NCI-H2171 treated with DMSO at 0.1 percent for 48 hours (cell line): Measurements from ENCODE around the gene INTS6.

ENCODE experiments used
- DNase-seq: peaks from one replicate; lab custom pipeline; 2025; lab: John Stamatoyannopoulos, UW

The INTS6 gene

DNA sequence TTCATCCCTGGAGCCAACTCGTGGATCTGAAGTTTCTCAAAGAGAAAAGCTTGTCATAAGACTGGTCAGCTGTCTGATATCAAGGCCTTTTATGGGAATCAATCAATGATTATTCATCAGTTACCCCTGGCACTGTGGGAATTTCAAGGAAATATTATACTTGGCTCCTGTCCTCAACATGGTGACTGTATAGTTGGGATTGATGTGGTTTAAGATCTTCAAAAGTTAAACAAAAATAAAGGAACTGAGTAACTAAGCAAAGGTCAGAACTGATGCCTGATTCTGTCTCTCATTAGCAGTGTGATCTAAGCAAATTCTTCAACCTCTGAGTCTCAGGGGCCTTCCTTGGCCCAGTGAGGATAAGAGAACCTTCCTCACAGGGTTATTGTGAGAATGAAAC is 135.6 kb downstream of the INTS6 start:
- no peak for DNase-seq

DNA sequence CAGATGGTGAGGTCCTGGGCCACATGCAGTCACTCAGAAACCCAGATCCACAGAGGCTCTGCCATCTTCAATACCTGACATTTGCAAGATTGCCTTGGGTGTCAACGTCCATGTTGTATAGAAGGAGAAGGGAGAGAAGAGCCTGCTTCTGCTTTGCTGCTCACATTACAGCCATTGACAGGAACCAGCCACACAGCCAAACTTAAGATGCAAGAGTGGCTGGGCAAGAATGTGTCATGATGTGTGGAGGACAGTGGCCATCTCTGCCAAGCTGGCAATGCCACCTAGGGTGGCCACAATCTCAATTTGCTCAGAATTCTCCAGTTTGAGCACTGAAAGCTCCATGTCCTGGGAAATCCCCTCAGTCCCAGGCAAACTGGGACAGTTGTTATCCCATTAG is 139.2 kb downstream of the INTS6 start:
- no peak for DNase-seq

DNA sequence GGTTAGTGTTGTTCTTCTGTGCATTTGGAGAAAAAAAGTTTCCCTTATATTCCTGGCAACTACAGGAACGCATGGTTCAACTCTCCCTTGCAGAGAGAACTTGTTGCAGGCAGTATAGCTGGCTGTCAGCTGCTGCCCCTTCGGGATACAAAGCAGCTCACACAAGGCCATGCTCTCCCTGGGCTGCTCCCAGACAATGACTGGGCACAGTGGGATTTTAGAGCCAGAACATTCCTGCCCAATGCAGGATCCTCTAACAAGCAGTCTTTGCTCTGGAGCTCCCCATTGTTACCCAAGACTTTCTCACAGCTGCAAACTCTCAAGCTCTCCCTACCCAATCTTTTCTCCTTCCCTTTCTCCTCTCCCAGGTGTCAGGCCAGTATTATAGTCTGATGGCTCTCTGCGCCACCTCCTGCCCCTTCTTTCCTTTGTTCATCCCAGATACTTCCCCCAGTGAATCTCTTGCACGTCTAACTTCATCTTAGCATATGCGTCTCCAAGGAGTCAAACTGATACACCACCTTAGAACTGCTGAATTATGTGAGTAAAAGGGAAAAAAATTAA is 140.8 kb downstream of the INTS6 start:
- no peak for DNase-seq
